ENCODE results near the gene RBMS1. TPM values are rescaled to one million over a fixed set of nuclear protein-coding genes. Genes with fewer than 3 reads are reported as not detected.

RBMS1 gene
- total and polyA plus RNA-seq, 2 experiments from 2014 or later = 55.5 to 94.8 TPM

- H3K36me3 ChIP-seq (ENCODE audit: insufficient read depth) = no peaks in the 10 kb centered on the region
- Mint-ChIP-seq H3K4me1 (peaks cover 22% of the 10 kb centered on the region), H3K27ac (no peak overlapping the region), H3K27me3 (ENCODE audit: insufficient read depth, low read depth, poor library complexity) (peaks cover 3% of the 10 kb centered on the region), H3K9me3 (no peaks in the 10 kb centered on the region), H3K4me3 (no peak overlapping the region), H3K36me3 (ENCODE audit: low read depth) (no peaks in the 10 kb centered on the region)
- ATAC-seq (no peak), DNase-seq (ENCODE audit: low spot score) (no peak)
- no peak for TF ChIP-seq EZH2 (IDR thresholded peaks at IDR 0.05; ENCODE audit: low read depth, unreplicated experiment)
- TF ChIP-seq NANOG (IDR thresholded peaks at IDR 0.05; ENCODE audit: borderline replicate concordance) = no peak
- no peak for TF ChIP-seq ETS1 (IDR thresholded peaks at IDR 0.05)
- no peak for TF ChIP-seq ZNF331 (CRISPR knock-in tag; IDR thresholded peaks at IDR 0.05; ENCODE audit: low read depth)
- TF ChIP-seq, protein P1, sequence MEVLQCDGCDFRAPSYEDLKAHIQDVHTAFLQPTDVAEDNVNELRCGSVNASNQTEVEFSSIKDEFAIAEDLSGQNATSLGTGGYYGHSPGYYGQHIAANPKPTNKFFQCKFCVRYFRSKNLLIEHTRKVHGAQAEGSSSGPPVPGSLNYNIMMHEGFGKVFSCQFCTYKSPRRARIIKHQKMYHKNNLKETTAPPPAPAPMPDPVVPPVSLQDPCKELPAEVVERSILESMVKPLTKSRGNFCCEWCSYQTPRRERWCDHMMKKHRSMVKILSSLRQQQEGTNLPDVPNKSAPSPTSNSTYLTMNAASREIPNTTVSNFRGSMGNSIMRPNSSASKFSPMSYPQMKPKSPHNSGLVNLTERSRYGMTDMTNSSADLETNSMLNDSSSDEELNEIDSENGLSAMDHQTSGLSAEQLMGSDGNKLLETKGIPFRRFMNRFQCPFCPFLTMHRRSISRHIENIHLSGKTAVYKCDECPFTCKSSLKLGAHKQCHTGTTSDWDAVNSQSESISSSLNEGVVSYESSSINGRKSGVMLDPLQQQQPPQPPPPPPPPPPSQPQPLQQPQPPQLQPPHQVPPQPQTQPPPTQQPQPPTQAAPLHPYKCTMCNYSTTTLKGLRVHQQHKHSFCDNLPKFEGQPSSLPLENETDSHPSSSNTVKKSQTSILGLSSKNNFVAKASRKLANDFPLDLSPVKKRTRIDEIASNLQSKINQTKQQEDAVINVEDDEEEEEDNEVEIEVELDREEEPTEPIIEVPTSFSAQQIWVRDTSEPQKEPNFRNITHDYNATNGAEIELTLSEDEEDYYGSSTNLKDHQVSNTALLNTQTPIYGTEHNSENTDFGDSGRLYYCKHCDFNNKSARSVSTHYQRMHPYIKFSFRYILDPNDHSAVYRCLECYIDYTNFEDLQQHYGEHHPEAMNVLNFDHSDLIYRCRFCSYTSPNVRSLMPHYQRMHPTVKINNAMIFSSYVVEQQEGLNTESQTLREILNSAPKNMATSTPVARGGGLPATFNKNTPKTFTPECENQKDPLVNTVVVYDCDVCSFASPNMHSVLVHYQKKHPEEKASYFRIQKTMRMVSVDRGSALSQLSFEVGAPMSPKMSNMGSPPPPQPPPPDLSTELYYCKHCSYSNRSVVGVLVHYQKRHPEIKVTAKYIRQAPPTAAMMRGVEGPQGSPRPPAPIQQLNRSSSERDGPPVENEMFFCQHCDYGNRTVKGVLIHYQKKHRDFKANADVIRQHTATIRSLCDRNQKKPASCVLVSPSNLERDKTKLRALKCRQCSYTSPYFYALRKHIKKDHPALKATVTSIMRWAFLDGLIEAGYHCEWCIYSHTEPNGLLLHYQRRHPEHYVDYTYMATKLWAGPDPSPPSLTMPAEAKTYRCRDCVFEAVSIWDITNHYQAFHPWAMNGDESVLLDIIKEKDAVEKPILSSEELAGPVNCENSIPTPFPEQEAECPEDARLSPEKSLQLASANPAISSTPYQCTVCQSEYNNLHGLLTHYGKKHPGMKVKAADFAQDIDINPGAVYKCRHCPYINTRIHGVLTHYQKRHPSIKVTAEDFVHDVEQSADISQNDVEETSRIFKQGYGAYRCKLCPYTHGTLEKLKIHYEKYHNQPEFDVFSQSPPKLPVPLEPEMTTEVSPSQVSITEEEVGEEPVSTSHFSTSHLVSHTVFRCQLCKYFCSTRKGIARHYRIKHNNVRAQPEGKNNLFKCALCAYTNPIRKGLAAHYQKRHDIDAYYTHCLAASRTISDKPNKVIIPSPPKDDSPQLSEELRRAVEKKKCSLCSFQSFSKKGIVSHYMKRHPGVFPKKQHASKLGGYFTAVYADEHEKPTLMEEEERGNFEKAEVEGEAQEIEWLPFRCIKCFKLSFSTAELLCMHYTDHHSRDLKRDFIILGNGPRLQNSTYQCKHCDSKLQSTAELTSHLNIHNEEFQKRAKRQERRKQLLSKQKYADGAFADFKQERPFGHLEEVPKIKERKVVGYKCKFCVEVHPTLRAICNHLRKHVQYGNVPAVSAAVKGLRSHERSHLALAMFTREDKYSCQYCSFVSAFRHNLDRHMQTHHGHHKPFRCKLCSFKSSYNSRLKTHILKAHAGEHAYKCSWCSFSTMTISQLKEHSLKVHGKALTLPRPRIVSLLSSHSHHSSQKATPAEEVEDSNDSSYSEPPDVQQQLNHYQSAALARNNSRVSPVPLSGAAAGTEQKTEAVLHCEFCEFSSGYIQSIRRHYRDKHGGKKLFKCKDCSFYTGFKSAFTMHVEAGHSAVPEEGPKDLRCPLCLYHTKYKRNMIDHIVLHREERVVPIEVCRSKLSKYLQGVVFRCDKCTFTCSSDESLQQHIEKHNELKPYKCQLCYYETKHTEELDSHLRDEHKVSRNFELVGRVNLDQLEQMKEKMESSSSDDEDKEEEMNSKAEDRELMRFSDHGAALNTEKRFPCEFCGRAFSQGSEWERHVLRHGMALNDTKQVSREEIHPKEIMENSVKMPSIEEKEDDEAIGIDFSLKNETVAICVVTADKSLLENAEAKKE (CRISPR knock-in tag; IDR thresholded peaks at IDR 0.05) = no peak
- TF ChIP-seq STAT1 (IDR thresholded peaks at IDR 0.05; ENCODE audit: unreplicated experiment) = no peak
- no peak for TF ChIP-seq JUNB (IDR thresholded peaks at IDR 0.05; ENCODE audit: unreplicated experiment)
- no peak for TF ChIP-seq ZNF114 (CRISPR knock-in tag; IDR thresholded peaks at IDR 0.05)
- TF ChIP-seq, protein P2, sequence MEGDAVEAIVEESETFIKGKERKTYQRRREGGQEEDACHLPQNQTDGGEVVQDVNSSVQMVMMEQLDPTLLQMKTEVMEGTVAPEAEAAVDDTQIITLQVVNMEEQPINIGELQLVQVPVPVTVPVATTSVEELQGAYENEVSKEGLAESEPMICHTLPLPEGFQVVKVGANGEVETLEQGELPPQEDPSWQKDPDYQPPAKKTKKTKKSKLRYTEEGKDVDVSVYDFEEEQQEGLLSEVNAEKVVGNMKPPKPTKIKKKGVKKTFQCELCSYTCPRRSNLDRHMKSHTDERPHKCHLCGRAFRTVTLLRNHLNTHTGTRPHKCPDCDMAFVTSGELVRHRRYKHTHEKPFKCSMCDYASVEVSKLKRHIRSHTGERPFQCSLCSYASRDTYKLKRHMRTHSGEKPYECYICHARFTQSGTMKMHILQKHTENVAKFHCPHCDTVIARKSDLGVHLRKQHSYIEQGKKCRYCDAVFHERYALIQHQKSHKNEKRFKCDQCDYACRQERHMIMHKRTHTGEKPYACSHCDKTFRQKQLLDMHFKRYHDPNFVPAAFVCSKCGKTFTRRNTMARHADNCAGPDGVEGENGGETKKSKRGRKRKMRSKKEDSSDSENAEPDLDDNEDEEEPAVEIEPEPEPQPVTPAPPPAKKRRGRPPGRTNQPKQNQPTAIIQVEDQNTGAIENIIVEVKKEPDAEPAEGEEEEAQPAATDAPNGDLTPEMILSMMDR (conservative IDR thresholded peaks at IDR 0.05; ENCODE audit: low read depth in 2 of 2) = no peak
- TF ChIP-seq EZH2phosphoT487 (IDR thresholded peaks at IDR 0.05; ENCODE audit: unreplicated experiment) = no peak
- TF ChIP-seq, protein P3, sequence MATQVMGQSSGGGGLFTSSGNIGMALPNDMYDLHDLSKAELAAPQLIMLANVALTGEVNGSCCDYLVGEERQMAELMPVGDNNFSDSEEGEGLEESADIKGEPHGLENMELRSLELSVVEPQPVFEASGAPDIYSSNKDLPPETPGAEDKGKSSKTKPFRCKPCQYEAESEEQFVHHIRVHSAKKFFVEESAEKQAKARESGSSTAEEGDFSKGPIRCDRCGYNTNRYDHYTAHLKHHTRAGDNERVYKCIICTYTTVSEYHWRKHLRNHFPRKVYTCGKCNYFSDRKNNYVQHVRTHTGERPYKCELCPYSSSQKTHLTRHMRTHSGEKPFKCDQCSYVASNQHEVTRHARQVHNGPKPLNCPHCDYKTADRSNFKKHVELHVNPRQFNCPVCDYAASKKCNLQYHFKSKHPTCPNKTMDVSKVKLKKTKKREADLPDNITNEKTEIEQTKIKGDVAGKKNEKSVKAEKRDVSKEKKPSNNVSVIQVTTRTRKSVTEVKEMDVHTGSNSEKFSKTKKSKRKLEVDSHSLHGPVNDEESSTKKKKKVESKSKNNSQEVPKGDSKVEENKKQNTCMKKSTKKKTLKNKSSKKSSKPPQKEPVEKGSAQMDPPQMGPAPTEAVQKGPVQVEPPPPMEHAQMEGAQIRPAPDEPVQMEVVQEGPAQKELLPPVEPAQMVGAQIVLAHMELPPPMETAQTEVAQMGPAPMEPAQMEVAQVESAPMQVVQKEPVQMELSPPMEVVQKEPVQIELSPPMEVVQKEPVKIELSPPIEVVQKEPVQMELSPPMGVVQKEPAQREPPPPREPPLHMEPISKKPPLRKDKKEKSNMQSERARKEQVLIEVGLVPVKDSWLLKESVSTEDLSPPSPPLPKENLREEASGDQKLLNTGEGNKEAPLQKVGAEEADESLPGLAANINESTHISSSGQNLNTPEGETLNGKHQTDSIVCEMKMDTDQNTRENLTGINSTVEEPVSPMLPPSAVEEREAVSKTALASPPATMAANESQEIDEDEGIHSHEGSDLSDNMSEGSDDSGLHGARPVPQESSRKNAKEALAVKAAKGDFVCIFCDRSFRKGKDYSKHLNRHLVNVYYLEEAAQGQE (IDR thresholded peaks at IDR 0.05; ENCODE audit: unreplicated experiment) = no peak
- no peak for TF ChIP-seq CREB1 (CRISPR knock-in tag; IDR thresholded peaks at IDR 0.05; ENCODE audit: low read depth)
- no peak for TF ChIP-seq POLR2AphosphoS5 (IDR thresholded peaks at IDR 0.05; ENCODE audit: low read depth)
- peaks cover 7% of the 10 kb centered on the region; the same call in 1 of the 2 replicates for H3K4me1 ChIP-seq (ENCODE audit: insufficient read depth)
- no peak overlapping the region for H3K4me3 ChIP-seq
- H3K9me2 ChIP-seq (ENCODE audit: insufficient read depth) = no peaks in the 10 kb centered on the region
- H2AFZ ChIP-seq = no peak overlapping the region
- H3K4me2 ChIP-seq = no peak overlapping the region
- no peaks in the 10 kb centered on the region for H3K27me3 ChIP-seq (ENCODE audit: insufficient read depth)
- no peaks in the 10 kb centered on the region for H3F3A ChIP-seq (replicated peaks; ENCODE audit: low read depth)
- no peaks in the 10 kb centered on the region; the same call in 1 of the 2 replicates for H4K20me1 ChIP-seq (replicated peaks; ENCODE audit: insufficient read depth)
- H3K27ac ChIP-seq (ENCODE audit: low read depth) = no peak overlapping the region
- H3K79me2 ChIP-seq (replicated peaks; ENCODE audit: insufficient read depth) = peaks cover 30% of the 10 kb centered on the region
Observed at GRCh38 chr2:160319700-160320099, 173.9 kb downstream of the RBMS1 start.

Data from GM23338 (cell line).